ENCODE measurements around the gene PCDHGB3.
"Not testable (repeated sequence)": the region's sequence is repeated elsewhere in the genome, so short reads cannot be mapped to it uniquely, and the experiment has no call there.

The PCDHGB3 gene

GRCh38 chr5:141369994-141370848 lies at the start of gene PCDHGB3:
Gene PCDHGB3 (plus strand): TSS chr5:141370242. CDS start chr5:141370395, 153 bp downstream.
- DNase-seq (ENCODE audit: low read depth in 2 of 2) = no peak

GRCh38 chr5:141322261-141322660 lies 47.8 kb upstream of the PCDHGB3 start:
- no peak for DNase-seq (ENCODE audit: low read depth in 2 of 2)

- peak; percentile 40 to 54 for DNase-seq (ENCODE audit: low read depth in 2 of 2)
Observed at GRCh38 chr5:141326088-141326854, 43.8 kb upstream of the PCDHGB3 start.

- DNase-seq (ENCODE audit: low read depth in 2 of 2) = no peak
Observed at GRCh38 chr5:141328231-141328630, 41.8 kb upstream of the PCDHGB3 start.

GRCh38 chr5:141330299-141331080 lies 39.6 kb upstream of the PCDHGB3 start, which contains the start of gene PCDHGA1:
Gene PCDHGA1 (plus strand): TSS chr5:141330514.
- DNase-seq (ENCODE audit: low read depth in 2 of 2) = no peak

GRCh38 chr5:141332571-141332970 lies 37.5 kb upstream of the PCDHGB3 start:
- DNase-seq (ENCODE audit: low read depth in 2 of 2) = not testable (repeated sequence)

- no peak for DNase-seq (ENCODE audit: low read depth in 2 of 2)
Observed at GRCh38 chr5:141338538-141339306, 31.3 kb upstream of the PCDHGB3 start, which contains the start of gene PCDHGA2. Gene PCDHGA2 (plus strand): TSS chr5:141338760.

GRCh38 chr5:141340781-141341354 lies 29.2 kb upstream of the PCDHGB3 start:
- DNase-seq (ENCODE audit: low read depth in 2 of 2) = not testable (repeated sequence)

GRCh38 chr5:141342773-141343172 lies 27.3 kb upstream of the PCDHGB3 start:
- DNase-seq (ENCODE audit: low read depth in 2 of 2) = no peak

- no peak for DNase-seq (ENCODE audit: low read depth in 2 of 2)
Observed at GRCh38 chr5:141343242-141343952, 26.6 kb upstream of the PCDHGB3 start, which contains the start of gene PCDHGA3. Gene PCDHGA3 (plus strand): TSS chr5:141343829. CDS start chr5:141344034, 205 bp downstream.

GRCh38 chr5:141343953-141344463 lies 26.0 kb upstream of the PCDHGB3 start:
- DNase-seq (ENCODE audit: low read depth in 2 of 2) = no peak

GRCh38 chr5:141345327-141345726 lies 24.7 kb upstream of the PCDHGB3 start:
- DNase-seq (ENCODE audit: low read depth in 2 of 2) = no peak

GRCh38 chr5:141346017-141346416 lies 24.0 kb upstream of the PCDHGB3 start:
- DNase-seq (ENCODE audit: low read depth in 2 of 2) = not testable (repeated sequence)

- peak in 1 of 2 donors; percentile 11 for DNase-seq (ENCODE audit: low read depth in 2 of 2)
Observed at GRCh38 chr5:141349917-141350619, 20.0 kb upstream of the PCDHGB3 start, which contains the start of gene PCDHGB1. Gene PCDHGB1 (plus strand): TSS chr5:141350099. CDS start chr5:141350261, 162 bp downstream.

- no peak for DNase-seq (ENCODE audit: low read depth in 2 of 2)
Observed at GRCh38 chr5:141351591-141351990, 18.5 kb upstream of the PCDHGB3 start.

GRCh38 chr5:141354900-141355469 lies 15.1 kb upstream of the PCDHGB3 start, which contains the start of gene PCDHGA4:
Gene PCDHGA4 (plus strand): TSS chr5:141355021. CDS start chr5:141355108, 87 bp downstream.
- no peak for DNase-seq (ENCODE audit: low read depth in 2 of 2)

GRCh38 chr5:141355641-141356040 lies 14.4 kb upstream of the PCDHGB3 start:
- no peak for DNase-seq (ENCODE audit: low read depth in 2 of 2)

- DNase-seq (ENCODE audit: low read depth in 2 of 2) = no peak
Observed at GRCh38 chr5:141356133-141356532, 13.9 kb upstream of the PCDHGB3 start.

All from stimulated activated CD4-positive, alpha-beta T cell treated with anti-CD3 and anti-CD28 coated beads, Interleukin-15, amount 100 ng/mL, for 48 hours (primary cell).